GM12878 (cell line): ENCODE results near the gene TMEM45A.

ENCODE experiments used
- ASH2L ChIP-seq: fragments of 300-600, 200-600 bp; sonication (generic); IDR thresholded peaks from 2 replicates; pipeline ENCODE4 v1.6.1; 2017; ENCODE audit warnings: low read depth, mild to moderate bottlenecking, borderline replicate concordance
- MTA2 ChIP-seq: fragments of 450-650 bp; IDR thresholded peaks from 2 replicates; pipeline ENCODE4 v1.6.1; 2016; ENCODE audit warnings: low read depth, mild to moderate bottlenecking, moderate library complexity
- POLR2A ChIP-seq: IDR thresholded peaks from 2 replicates; pipeline ENCODE4 v1.6.1; 2011; ENCODE audit warnings: low read depth, mild to moderate bottlenecking, low read length
- TF ChIP-seq, protein P1 (sequence below), 3 experiments: IDR thresholded peaks in 2 of 3; conservative IDR thresholded peaks in 1 of 3; 2 replicates each; pipeline ENCODE4 v1.5.1; 2011; ENCODE audit warnings: low read depth in 3 of 3, low read length in 3 of 3, mild to moderate bottlenecking in 3 of 3, control low read depth in 2 of 3, moderate library complexity in 2 of 3, inconsistent platforms in 1 of 3, mixed read lengths in 1 of 3; ENCODE audit not compliant: control insufficient read depth in 2 of 3, insufficient read depth in 1 of 3; ENCODE audit errors: extremely low read depth in 1 of 3
- TF ChIP-seq, protein P2 (sequence below): IDR thresholded peaks from 2 replicates; pipeline ENCODE4 v1.6.1; 2011; ENCODE audit warnings: low read depth, low read length, improper control_type of control experiment, borderline replicate concordance
- TF ChIP-seq, protein P3 (sequence below): IDR thresholded peaks from 2 replicates; pipeline ENCODE4 v1.6.1; 2012; ENCODE audit warnings: mild to moderate bottlenecking, low read depth, low read length

DNA sequence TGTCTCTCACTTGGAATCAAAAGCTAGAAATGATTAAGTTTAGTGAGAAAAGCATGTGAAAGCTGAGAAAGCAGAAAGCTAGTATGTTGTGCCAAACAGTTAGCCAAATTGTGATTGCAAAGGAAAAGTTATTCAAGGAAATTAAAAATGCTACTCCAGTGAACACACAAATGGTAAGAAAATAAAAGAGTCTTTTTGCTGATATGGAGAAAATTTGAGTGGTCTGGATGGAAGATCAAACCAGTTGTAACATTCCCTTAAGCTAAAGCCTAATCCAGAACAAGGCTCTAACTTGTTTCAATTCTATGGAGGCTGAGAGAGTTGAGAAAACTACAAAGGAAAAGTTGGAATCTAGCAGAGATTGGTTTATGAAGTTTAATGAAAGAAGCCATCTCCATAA, 128.8 kb downstream of the TMEM45A start:
- TF ChIP-seq, protein P1, sequence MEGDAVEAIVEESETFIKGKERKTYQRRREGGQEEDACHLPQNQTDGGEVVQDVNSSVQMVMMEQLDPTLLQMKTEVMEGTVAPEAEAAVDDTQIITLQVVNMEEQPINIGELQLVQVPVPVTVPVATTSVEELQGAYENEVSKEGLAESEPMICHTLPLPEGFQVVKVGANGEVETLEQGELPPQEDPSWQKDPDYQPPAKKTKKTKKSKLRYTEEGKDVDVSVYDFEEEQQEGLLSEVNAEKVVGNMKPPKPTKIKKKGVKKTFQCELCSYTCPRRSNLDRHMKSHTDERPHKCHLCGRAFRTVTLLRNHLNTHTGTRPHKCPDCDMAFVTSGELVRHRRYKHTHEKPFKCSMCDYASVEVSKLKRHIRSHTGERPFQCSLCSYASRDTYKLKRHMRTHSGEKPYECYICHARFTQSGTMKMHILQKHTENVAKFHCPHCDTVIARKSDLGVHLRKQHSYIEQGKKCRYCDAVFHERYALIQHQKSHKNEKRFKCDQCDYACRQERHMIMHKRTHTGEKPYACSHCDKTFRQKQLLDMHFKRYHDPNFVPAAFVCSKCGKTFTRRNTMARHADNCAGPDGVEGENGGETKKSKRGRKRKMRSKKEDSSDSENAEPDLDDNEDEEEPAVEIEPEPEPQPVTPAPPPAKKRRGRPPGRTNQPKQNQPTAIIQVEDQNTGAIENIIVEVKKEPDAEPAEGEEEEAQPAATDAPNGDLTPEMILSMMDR (IDR thresholded peaks at IDR 0.05 in 2 of 3, conservative IDR thresholded peaks at IDR 0.05 in 1 of 3; ENCODE audit: control insufficient read depth in 2 of 3, extremely low read depth in 1 of 3, insufficient read depth in 1 of 3, low read depth in 3 of 3, low read length in 3 of 3): no peak
- TF ChIP-seq, protein P2, sequence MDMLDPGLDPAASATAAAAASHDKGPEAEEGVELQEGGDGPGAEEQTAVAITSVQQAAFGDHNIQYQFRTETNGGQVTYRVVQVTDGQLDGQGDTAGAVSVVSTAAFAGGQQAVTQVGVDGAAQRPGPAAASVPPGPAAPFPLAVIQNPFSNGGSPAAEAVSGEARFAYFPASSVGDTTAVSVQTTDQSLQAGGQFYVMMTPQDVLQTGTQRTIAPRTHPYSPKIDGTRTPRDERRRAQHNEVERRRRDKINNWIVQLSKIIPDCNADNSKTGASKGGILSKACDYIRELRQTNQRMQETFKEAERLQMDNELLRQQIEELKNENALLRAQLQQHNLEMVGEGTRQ: no peak
- TF ChIP-seq MTA2 (no peak), POLR2A (no peak), ASH2L (no peak)
- TF ChIP-seq, protein P3, sequence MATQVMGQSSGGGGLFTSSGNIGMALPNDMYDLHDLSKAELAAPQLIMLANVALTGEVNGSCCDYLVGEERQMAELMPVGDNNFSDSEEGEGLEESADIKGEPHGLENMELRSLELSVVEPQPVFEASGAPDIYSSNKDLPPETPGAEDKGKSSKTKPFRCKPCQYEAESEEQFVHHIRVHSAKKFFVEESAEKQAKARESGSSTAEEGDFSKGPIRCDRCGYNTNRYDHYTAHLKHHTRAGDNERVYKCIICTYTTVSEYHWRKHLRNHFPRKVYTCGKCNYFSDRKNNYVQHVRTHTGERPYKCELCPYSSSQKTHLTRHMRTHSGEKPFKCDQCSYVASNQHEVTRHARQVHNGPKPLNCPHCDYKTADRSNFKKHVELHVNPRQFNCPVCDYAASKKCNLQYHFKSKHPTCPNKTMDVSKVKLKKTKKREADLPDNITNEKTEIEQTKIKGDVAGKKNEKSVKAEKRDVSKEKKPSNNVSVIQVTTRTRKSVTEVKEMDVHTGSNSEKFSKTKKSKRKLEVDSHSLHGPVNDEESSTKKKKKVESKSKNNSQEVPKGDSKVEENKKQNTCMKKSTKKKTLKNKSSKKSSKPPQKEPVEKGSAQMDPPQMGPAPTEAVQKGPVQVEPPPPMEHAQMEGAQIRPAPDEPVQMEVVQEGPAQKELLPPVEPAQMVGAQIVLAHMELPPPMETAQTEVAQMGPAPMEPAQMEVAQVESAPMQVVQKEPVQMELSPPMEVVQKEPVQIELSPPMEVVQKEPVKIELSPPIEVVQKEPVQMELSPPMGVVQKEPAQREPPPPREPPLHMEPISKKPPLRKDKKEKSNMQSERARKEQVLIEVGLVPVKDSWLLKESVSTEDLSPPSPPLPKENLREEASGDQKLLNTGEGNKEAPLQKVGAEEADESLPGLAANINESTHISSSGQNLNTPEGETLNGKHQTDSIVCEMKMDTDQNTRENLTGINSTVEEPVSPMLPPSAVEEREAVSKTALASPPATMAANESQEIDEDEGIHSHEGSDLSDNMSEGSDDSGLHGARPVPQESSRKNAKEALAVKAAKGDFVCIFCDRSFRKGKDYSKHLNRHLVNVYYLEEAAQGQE: no peak
